ENCODE results near the gene BMI1. TPM values are rescaled to one million over a fixed set of nuclear protein-coding genes. Genes with fewer than 3 reads are reported as not detected.

Gene BMI1
- total and polyA plus RNA-seq, 2 donors from 2014 or later, result 18.7 to 49.0 TPM

- Histone ChIP-seq H3K27me3 (ENCODE audit: control insufficient read depth, insufficient read depth, low read length) (no peaks in the 10 kb centered on the region), H3K27ac (ENCODE audit: low read depth in 2 of 2, low read length in 2 of 2) (no peak overlapping the region), H3K9me3 (ENCODE audit: control insufficient read depth in 2 of 3, insufficient read depth in 1 of 3, low read length in 3 of 3) (no peaks in the 10 kb centered on the region), H3K9ac (ENCODE audit: low read length in 3 of 3) (no peak overlapping the region), H3K4me1 (ENCODE audit: control insufficient read depth in 2 of 3, insufficient read depth in 2 of 3, low read depth in 1 of 3, low read length in 3 of 3) (no peaks in the 10 kb centered on the region), H3K4me3 (ENCODE audit: low read length in 3 of 3) (no peak overlapping the region), H3K36me3 (ENCODE audit: control insufficient read depth in 2 of 3, insufficient read depth in 3 of 3, low read length in 3 of 3) (no peaks in the 10 kb centered on the region)
- intact Hi-C loops (cut with DNase I), result no loop called here
- DNase-seq (no peak), FAIRE-seq (no peak)
- TF ChIP-seq, protein P1, sequence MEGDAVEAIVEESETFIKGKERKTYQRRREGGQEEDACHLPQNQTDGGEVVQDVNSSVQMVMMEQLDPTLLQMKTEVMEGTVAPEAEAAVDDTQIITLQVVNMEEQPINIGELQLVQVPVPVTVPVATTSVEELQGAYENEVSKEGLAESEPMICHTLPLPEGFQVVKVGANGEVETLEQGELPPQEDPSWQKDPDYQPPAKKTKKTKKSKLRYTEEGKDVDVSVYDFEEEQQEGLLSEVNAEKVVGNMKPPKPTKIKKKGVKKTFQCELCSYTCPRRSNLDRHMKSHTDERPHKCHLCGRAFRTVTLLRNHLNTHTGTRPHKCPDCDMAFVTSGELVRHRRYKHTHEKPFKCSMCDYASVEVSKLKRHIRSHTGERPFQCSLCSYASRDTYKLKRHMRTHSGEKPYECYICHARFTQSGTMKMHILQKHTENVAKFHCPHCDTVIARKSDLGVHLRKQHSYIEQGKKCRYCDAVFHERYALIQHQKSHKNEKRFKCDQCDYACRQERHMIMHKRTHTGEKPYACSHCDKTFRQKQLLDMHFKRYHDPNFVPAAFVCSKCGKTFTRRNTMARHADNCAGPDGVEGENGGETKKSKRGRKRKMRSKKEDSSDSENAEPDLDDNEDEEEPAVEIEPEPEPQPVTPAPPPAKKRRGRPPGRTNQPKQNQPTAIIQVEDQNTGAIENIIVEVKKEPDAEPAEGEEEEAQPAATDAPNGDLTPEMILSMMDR (IDR thresholded peaks at IDR 0.05; ENCODE audit: borderline replicate concordance, extremely low read depth, insufficient read depth), result no peak
These were observed 44.9 kb downstream of the BMI1 start for GRCh38 chr10:22365644-22366434.

- H3K27me3 ChIP-seq (ENCODE audit: control insufficient read depth, insufficient read depth, low read length), result no peaks in the 10 kb centered on the region
- intact Hi-C loops (cut with DNase I), result no loop called here
- TF ChIP-seq, protein P1 (IDR thresholded peaks at IDR 0.05; ENCODE audit: borderline replicate concordance, extremely low read depth, insufficient read depth), result no peak
- H3K4me1 ChIP-seq (ENCODE audit: control insufficient read depth in 2 of 3, insufficient read depth in 2 of 3, low read depth in 1 of 3, low read length in 3 of 3), result no peaks in the 10 kb centered on the region
- H3K9me3 ChIP-seq (ENCODE audit: control insufficient read depth in 2 of 3, insufficient read depth in 1 of 3, low read length in 3 of 3), result no peaks in the 10 kb centered on the region
- FAIRE-seq (no peak), DNase-seq (no peak)
- H3K27ac ChIP-seq (ENCODE audit: low read depth in 2 of 2, low read length in 2 of 2), result no peak overlapping the region
- no peaks in the 10 kb centered on the region for H3K36me3 ChIP-seq (ENCODE audit: control insufficient read depth in 2 of 3, insufficient read depth in 3 of 3, low read length in 3 of 3)
- H3K4me3 ChIP-seq (ENCODE audit: low read length in 3 of 3), result no peak overlapping the region
- no peak overlapping the region for H3K9ac ChIP-seq (ENCODE audit: low read length in 3 of 3)
These were observed 45.5 kb downstream of the BMI1 start for GRCh38 chr10:22366435-22366703.

GRCh38 chr10:22366771-22367170 lies 45.9 kb downstream of the BMI1 start:
- H3K4me3 ChIP-seq (ENCODE audit: low read length in 3 of 3), result no peak overlapping the region
- no peaks in the 10 kb centered on the region for H3K36me3 ChIP-seq (ENCODE audit: control insufficient read depth in 2 of 3, insufficient read depth in 3 of 3, low read length in 3 of 3)
- H3K9ac ChIP-seq (ENCODE audit: low read length in 3 of 3), result no peak overlapping the region
- no peaks in the 10 kb centered on the region for H3K4me1 ChIP-seq (ENCODE audit: control insufficient read depth in 2 of 3, insufficient read depth in 2 of 3, low read depth in 1 of 3, low read length in 3 of 3)
- DNase-seq (no peak), FAIRE-seq (no peak)
- H3K9me3 ChIP-seq (ENCODE audit: control insufficient read depth in 2 of 3, insufficient read depth in 1 of 3, low read length in 3 of 3), result no peaks in the 10 kb centered on the region
- intact Hi-C loops (cut with DNase I), result no loop called here
- H3K27me3 ChIP-seq (ENCODE audit: control insufficient read depth, insufficient read depth, low read length), result no peaks in the 10 kb centered on the region
- H3K27ac ChIP-seq (ENCODE audit: low read depth in 2 of 2, low read length in 2 of 2), result no peak overlapping the region
- TF ChIP-seq, protein P1 (IDR thresholded peaks at IDR 0.05; ENCODE audit: borderline replicate concordance, extremely low read depth, insufficient read depth), result no peak

GRCh38 chr10:22367471-22367870 lies 46.6 kb downstream of the BMI1 start:
- no peaks in the 10 kb centered on the region for H3K27me3 ChIP-seq (ENCODE audit: control insufficient read depth, insufficient read depth, low read length)
- H3K36me3 ChIP-seq (ENCODE audit: control insufficient read depth in 2 of 3, insufficient read depth in 3 of 3, low read length in 3 of 3), result no peaks in the 10 kb centered on the region
- H3K4me3 ChIP-seq (ENCODE audit: low read length in 3 of 3), result no peak overlapping the region
- H3K27ac ChIP-seq (ENCODE audit: low read depth in 2 of 2, low read length in 2 of 2), result no peak overlapping the region
- no peaks in the 10 kb centered on the region for H3K4me1 ChIP-seq (ENCODE audit: control insufficient read depth in 2 of 3, insufficient read depth in 2 of 3, low read depth in 1 of 3, low read length in 3 of 3)
- no peaks in the 10 kb centered on the region for H3K9me3 ChIP-seq (ENCODE audit: control insufficient read depth in 2 of 3, insufficient read depth in 1 of 3, low read length in 3 of 3)
- no peak overlapping the region for H3K9ac ChIP-seq (ENCODE audit: low read length in 3 of 3)
- TF ChIP-seq, protein P1 (IDR thresholded peaks at IDR 0.05; ENCODE audit: borderline replicate concordance, extremely low read depth, insufficient read depth), result no peak
- DNase-seq (no peak), FAIRE-seq (no peak)
- intact Hi-C loops (cut with DNase I), result no loop called here
